BLaER1 (cell line): Measurements from ENCODE around the gene COA8.

Experiments
- H3K27ac ChIP-seq: shearing (Covaris generic); formaldehyde crosslinking; 2 replicates; pipeline ENCODE4 v1.8.1; 2022
- H3K27me3 ChIP-seq: shearing (Covaris generic); formaldehyde crosslinking; 2 replicates; pipeline ENCODE4 v1.8.1; 2022
- H3K36me3 ChIP-seq: shearing (Covaris generic); formaldehyde crosslinking; 2 replicates; pipeline ENCODE4 v1.8.1; 2022
- H3K4me1 ChIP-seq: shearing (Covaris generic); formaldehyde crosslinking; 2 replicates; pipeline ENCODE4 v1.8.1; 2022
- H3K4me2 ChIP-seq: shearing (Covaris generic); formaldehyde crosslinking; 2 replicates; pipeline ENCODE4 v1.8.1; 2022
- H3K4me3 ChIP-seq: shearing (Covaris generic); formaldehyde crosslinking; 2 replicates; pipeline ENCODE4 v1.8.1; 2022
- H3K9ac ChIP-seq: shearing (Covaris generic); formaldehyde crosslinking; 2 replicates; pipeline ENCODE4 v1.8.1; 2022
- H3K9me3 ChIP-seq: shearing (Covaris generic); formaldehyde crosslinking; 2 replicates; pipeline ENCODE4 v1.8.1; 2022
- H4K20me1 ChIP-seq: shearing (Covaris generic); formaldehyde crosslinking; 2 replicates; pipeline ENCODE4 v1.8.1; 2022
- Cebpa-rat ChIP-seq: shearing (Covaris generic); IDR thresholded peaks from 2 replicates; pipeline ENCODE4 v1.8.1; 2022

COA8 gene, protein sequence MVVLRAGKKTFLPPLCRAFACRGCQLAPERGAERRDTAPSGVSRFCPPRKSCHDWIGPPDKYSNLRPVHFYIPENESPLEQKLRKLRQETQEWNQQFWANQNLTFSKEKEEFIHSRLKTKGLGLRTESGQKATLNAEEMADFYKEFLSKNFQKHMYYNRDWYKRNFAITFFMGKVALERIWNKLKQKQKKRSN

DNA sequence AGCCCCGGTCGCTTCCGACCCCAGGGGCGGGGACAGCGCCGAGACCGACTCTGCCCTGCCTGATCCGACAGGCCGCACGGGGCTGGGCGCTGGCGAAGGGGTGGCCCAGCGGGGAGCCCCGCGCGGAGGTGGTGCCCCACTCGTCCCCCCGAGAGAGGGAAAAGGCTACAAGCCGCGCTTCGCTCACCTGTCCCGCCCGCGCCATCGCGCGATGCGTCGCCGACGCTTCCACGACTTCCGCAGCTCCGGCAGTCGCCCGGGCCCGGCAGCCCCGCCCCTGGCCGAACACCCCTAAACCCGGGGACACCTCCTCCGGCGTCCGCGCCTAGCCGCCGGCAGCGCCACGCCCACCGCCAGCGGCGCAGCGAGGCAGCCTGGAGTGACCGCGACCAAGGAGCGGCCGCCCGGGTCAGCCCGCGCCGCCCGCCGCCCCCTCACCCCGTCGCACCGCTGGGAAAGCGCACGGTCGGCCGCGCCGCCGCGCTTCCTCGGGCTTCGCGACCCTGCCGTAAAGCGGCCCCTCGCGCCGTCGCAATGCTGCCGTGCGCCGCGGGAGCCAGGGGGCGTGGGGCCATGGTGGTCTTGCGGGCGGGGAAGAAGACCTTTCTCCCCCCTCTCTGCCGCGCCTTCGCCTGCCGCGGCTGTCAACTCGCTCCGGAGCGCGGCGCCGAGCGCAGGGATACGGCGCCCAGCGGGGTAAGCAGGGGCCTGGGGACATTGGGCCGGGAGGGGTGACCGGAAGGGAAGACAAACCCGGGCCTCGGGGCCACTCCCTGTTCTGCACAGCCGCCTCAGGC is at the start of gene COA8, which contains the start of gene BAG5:
Gene COA8, plus strand, starts transcription at position 532 of the 797 bp plus-strand sequence. Its CDS starts 42 bp downstream, at position 574.
Gene BAG5, minus strand, starts transcription at position 229 of the 797 bp plus-strand sequence. CDS start 1,493 bp downstream, outside the sequence.
- peak within 1 kb of the TSS; percentile 99 for H3K27ac ChIP-seq
- peak within 1 kb of the TSS; percentile 99 for H3K4me3 ChIP-seq
- H3K9ac ChIP-seq, result peak within 1 kb of the TSS; percentile 97
- H3K27me3 ChIP-seq, result no peaks in the 10 kb centered on the region
- peaks cover 72% of the 10 kb centered on the region for H3K4me1 ChIP-seq
- no peaks in the 10 kb centered on the region for H3K9me3 ChIP-seq
- peaks cover 46% of the 10 kb centered on the region for H3K36me3 ChIP-seq
- no peak for TF ChIP-seq Cebpa-rat
- peak within 1 kb of the TSS; percentile 97 for H3K4me2 ChIP-seq
- H4K20me1 ChIP-seq, result peaks cover 82% of the 10 kb centered on the region

DNA sequence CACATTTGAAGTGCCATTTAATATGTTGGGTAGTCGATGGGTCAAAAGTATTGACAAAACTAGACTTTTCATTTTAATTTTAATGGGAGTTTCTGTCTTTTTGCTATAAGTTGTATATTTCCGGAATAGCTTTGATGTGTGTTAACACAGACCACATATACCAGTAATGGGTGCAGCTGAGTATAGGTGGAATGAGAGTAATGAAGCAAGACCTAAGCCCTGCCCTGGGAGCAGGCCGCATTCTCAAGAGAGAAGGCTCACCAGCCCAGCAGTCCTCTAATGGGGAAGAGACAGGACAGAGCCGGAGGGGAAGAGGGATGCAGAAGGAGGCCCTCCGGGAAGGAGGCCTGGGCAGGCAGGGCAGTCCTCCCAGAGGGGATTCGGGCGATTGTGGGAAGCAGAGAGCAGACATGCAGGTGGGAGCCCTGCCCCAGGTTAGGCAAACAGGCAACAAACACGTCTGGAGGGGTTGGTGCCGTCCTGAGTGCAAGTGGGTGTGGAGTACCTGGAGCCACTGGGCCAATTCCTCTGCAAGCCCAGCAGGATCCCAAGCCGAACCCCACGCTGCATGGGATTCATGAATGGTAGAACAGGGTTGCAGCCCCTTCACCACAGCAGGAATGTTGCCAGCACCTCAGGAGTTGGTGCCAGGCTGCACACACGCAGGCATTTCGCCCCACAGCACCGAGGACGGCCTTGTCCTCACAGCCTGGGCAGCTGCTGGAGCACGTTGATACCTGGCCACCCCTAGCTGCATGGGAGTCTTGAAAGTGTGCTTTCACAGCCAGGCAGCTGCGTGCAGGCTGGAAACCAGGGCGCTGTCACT is 48.0 kb upstream of the COA8 start:
- Histone ChIP-seq H3K4me3 (no peak overlapping the region), H3K9ac (no peak overlapping the region), H3K9me3 (no peaks in the 10 kb centered on the region), H3K27me3 (no peaks in the 10 kb centered on the region), H3K36me3 (peaks cover 12% of the 10 kb centered on the region; the same call in 1 of the 2 replicates), H3K4me2 (peak overlapping the region; percentile 55), H3K4me1 (peaks cover 77% of the 10 kb centered on the region), H3K27ac (no peak overlapping the region), H4K20me1 (no peaks in the 10 kb centered on the region; the same call in 1 of the 2 replicates)
- TF ChIP-seq Cebpa-rat, result no peak

DNA sequence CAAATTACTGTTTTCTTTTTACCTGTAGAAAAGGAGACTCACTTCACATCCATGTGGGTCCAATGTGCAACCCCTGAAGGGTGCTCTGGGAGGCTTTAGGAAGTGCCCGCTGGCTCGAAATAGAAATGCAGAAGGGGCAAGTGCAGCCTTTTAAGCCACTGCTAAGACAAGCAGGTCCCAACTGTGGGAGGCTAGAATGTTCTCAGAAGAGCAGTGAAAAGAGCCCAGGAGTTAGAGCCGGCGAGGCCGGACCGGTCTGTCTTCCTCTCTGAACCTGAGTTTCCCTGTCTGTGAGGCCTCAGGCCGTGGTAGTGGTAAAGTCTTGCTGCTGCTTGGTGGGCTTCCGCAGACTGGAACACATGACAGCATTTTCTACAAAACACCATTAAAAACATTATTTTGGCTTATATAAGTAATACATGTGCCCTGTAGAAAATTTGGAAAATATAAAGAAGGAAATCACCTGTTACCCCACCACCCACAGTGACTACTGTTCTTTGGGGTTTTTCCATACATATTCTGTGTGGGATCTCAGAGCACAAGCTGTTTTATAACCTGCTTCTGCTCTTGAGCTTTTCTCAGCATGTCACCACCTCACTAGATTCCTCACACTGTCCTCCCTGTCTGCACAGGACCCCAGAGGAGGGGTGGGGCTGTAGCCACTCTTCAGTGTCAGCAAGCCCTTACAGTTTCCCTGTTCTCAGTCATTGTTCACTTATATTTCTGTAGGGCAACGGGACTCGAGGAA is 46.2 kb upstream of the COA8 start:
- Histone ChIP-seq H3K9ac (0 out of 2 replicates have a peak overlapping the region, but pooled peaks have one; percentile 17), H3K9me3 (no peaks in the 10 kb centered on the region), H4K20me1 (no peaks in the 10 kb centered on the region; the same call in 1 of the 2 replicates)

DNA sequence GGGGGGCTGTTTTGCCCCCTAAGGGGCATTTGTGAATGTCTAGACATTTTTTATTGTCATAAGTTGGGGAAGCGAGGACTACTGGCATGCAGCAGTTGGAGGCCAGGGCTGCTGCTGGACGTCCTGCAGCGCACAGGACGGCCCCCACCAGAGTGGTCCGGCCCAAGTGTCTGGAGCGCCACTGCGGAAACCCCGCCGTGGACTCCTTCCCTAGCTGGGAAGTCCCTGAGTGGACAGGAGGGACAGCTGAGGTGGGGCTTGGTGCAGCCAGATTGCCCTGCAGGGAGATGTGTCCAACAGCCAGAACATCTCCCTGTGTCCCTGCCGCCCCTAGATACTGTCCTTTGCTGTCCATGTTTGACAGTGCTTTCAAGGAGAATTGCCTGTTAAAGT is 45.6 kb upstream of the COA8 start:
- no peaks in the 10 kb centered on the region; the same call in 1 of the 2 replicates for H4K20me1 ChIP-seq

More for the DNA sequence above, 46.2 kb upstream of the COA8 start:
- peaks cover 11% of the 10 kb centered on the region for H3K27me3 ChIP-seq
- TF ChIP-seq Cebpa-rat, result no peak
- 0 out of 2 replicates have a peak overlapping the region, but pooled peaks have one; percentile 22 for H3K27ac ChIP-seq
- H3K36me3 ChIP-seq, result peaks cover under 1% of the 10 kb centered on the region; the same call in 1 of the 2 replicates
- H3K4me2 ChIP-seq, result no peak overlapping the region; the same call in 1 of the 2 replicates
- H3K4me1 ChIP-seq, result peaks cover 83% of the 10 kb centered on the region
- H3K4me3 ChIP-seq, result no peak overlapping the region

DNA sequence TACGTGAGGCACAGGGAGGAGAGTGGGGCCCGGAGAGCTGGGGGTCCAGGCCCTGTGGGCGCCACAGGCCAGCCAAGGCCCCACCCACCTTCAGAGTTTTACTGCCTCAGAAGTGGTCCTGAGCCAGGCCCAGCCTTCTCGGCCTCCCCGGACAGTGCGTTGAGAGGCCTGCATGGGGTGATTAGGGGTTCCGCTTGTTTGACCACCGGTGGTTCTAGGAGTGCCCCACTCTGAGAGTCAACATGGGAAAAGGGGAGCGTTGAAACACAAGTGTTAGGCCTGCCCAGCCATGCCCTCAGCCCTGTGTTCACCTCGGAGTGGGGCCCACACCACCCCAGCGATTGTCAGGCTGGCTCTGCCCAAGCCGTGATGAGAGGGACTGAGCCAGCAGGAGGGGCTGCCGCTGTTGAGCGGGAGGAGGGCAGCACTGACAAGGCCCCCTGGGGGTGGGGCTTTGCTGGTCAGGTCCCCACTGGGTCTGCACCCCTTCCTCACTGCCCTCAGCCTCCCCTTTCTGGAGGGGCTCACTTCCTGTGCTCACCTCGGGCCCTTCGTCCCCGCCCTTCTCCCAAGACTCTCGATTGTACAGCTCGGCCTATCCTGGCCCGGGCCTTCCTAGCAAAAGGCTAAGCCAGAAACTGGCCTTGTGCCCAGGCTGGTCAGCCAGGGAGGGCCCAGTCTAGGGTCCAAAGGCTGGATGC is 44.9 kb upstream of the COA8 start:
- Histone ChIP-seq H3K4me1 (peaks cover 87% of the 10 kb centered on the region), H3K9ac (peak overlapping the region; percentile 38; the same call in 1 of the 2 replicates), H3K4me3 (no peak overlapping the region), H3K9me3 (no peaks in the 10 kb centered on the region), H3K27me3 (peaks cover 24% of the 10 kb centered on the region), H3K27ac (0 out of 2 replicates have a peak overlapping the region, but pooled peaks have one; percentile 30), H4K20me1 (peaks cover 4% of the 10 kb centered on the region), H3K36me3 (no peaks in the 10 kb centered on the region), H3K4me2 (no peak overlapping the region)
- no peak for TF ChIP-seq Cebpa-rat

More for the DNA sequence above, 45.6 kb upstream of the COA8 start:
- peaks cover 87% of the 10 kb centered on the region for H3K4me1 ChIP-seq
- 0 out of 2 replicates have a peak overlapping the region, but pooled peaks have one; percentile 17 for H3K9ac ChIP-seq
- no peak overlapping the region for H3K4me2 ChIP-seq
- no peaks in the 10 kb centered on the region for H3K36me3 ChIP-seq
- no peak for TF ChIP-seq Cebpa-rat
- H3K27me3 ChIP-seq, result peaks cover 17% of the 10 kb centered on the region
- no peak overlapping the region for H3K4me3 ChIP-seq
- no peaks in the 10 kb centered on the region for H3K9me3 ChIP-seq
- 0 out of 2 replicates have a peak overlapping the region, but pooled peaks have one; percentile 22 for H3K27ac ChIP-seq

DNA sequence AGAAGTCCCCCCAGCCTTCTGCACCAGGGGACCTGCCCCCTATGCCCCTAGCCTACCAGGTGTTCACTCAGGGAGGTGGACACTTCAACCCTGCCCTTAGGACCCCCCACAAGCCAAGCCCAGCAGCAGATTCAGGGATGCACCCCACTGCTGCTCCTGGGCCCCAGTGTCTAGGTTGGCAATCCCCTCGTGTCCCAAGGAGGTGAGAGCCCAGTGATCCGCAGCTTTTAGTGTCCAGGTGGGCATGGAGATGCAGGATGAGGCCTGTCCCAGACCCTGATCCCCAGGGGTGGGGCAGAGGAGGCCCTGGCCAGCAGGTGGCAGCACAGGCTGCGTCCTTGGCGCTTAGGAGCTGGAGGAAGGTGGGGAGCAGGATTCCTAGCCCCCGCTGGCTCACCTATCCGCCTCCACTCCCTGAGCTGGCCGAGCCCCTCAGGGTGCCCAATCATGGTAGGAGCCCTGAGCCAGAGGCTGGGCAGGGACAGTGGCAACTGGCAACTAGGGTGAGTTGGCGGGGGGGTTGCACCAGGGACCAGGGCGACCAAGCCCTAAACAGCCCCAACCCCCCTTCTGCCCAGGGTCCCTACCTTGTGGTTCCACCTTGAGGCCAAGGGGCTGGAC is 44.2 kb upstream of the COA8 start:
- peaks cover 11% of the 10 kb centered on the region for H4K20me1 ChIP-seq
- H3K27ac ChIP-seq, result peak overlapping the region; percentile 57; the same call in 1 of the 2 replicates

DNA sequence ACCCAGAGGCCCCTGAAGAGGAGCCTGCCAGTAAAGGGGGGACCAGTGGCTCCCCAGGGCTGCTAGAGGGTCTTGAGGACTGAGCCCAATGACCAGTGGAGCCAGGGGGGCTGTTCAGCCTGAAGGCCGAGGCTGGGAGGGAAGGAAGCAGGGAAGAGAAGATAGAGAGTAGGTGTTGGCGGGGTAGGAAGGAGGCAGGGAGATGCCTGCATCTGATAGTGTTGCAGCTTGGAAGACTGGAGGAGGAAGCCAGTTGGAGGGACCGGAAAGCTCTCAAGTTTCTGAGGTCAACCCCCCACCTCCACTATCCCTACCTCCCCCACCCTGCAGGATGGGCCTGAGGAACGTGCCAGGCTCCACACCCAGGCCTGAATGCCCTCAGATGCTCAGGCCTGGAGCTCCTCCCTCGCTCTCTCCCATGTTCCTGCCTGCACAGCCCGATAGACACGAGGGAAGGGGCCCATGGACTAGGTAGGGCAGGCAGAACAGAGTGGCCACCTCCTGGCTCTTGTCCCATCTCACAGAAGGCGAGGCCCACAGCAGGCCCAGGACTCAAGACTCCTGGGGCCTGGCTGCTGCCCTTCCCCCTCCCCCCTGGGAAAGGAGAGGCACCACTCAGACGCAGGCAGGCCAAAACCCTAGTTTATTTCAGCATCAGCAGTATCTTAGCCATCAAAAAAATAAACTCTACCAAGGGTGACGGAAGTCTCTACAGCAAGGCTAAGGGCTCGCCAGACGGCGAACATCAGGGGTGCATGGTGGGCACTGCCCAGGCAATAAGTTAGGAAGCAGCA is 43.5 kb upstream of the COA8 start:
- Histone ChIP-seq H3K4me2 (peak overlapping the region; percentile 83), H4K20me1 (peaks cover 12% of the 10 kb centered on the region)

More for the DNA sequence above, 44.2 kb upstream of the COA8 start:
- Histone ChIP-seq H3K36me3 (no peaks in the 10 kb centered on the region), H3K4me1 (peaks cover 85% of the 10 kb centered on the region), H3K9me3 (no peaks in the 10 kb centered on the region), H3K27me3 (peaks cover 31% of the 10 kb centered on the region), H3K4me2 (peak overlapping the region; percentile 83), H3K9ac (peak overlapping the region; percentile 38; the same call in 1 of the 2 replicates), H3K4me3 (0 out of 2 replicates have a peak overlapping the region, but pooled peaks have one; percentile 16)
- TF ChIP-seq Cebpa-rat, result no peak

More for the DNA sequence above, 43.5 kb upstream of the COA8 start:
- H3K9me3 ChIP-seq, result no peaks in the 10 kb centered on the region
- H3K4me3 ChIP-seq, result 0 out of 2 replicates have a peak overlapping the region, but pooled peaks have one; percentile 16
- H3K36me3 ChIP-seq, result no peaks in the 10 kb centered on the region
- TF ChIP-seq Cebpa-rat, result no peak
- H3K27ac ChIP-seq, result peak overlapping the region; percentile 57
- H3K27me3 ChIP-seq, result peaks cover 38% of the 10 kb centered on the region
- H3K9ac ChIP-seq, result no peak overlapping the region
- H3K4me1 ChIP-seq, result peaks cover 79% of the 10 kb centered on the region
